ENCODE measurements around the gene ACOT2. TPM values are rescaled to one million over a fixed set of nuclear protein-coding genes. Genes with fewer than 3 reads are reported as not detected.
"Not testable (repeated sequence)": the region's sequence is repeated elsewhere in the genome, so short reads cannot be mapped to it uniquely, and the experiment has no call there.

ACOT2 gene
- polyA plus RNA-seq, 2 of the 4 experiments (the other 2 are of a cell fraction), result 61.6 to 64.8 TPM

DNA sequence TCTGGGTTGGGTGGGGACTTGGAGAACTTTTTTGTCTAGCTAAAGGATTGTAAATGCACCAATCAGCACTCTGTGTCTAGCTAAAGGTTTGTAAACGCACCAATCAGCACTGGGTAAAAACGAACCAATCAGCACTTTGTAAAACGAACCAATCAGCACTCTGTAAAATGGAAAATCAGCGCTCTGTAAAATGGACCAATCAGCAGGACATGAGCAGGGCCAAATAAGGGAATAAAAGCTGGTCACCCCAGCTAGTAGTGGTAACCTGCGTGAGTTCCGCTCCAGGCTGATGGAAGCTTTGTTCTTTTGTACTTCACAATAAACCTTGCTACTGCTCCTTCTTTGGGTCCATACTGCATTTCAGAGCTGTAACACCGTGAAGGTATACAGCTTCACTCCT is 1.7 kb upstream of the ACOT2 start:
- H3K4me2 ChIP-seq, result peak overlapping the region; percentile 90
- H3K27ac ChIP-seq, result peak overlapping the region in 1 of 2 experiments; percentile 98; a peak in 1 of 6 replicates
- 0 out of 3 replicates have a peak, but pooled peaks cover 2% of the 10 kb centered on the region for H3K9me3 ChIP-seq
- FAIRE-seq, result no peak
- POLR2A ChIA-PET, result no interaction called here
- no peak overlapping the region for H3K4me3 ChIP-seq
- no peak for ATAC-seq
- H3K4me1 ChIP-seq, result peaks cover 21% of the 10 kb centered on the region
- CTCF ChIA-PET, result interaction anchor here (0.8 to 3.1 kb wide), 6 partner anchors 10 to 66 kb away, joined by 3 to 14 read pairs (median 4); partner anchors contain the start of gene ACOT1
- 97% methylated on average over 7 of the region's 7 CpGs for WGBS (ENCODE audit: missing lambda C conversion rate)
- no peak for DNase-seq (ENCODE audit: low read depth in 1 of 2, low spot score in 1 of 2)
- no peak for TF ChIP-seq KDM5A (IDR thresholded peaks at IDR 0.05)
- TF ChIP-seq MAFK (IDR thresholded peaks at IDR 0.05; ENCODE audit: partially characterized antibody), result peak; percentile 68

DNA sequence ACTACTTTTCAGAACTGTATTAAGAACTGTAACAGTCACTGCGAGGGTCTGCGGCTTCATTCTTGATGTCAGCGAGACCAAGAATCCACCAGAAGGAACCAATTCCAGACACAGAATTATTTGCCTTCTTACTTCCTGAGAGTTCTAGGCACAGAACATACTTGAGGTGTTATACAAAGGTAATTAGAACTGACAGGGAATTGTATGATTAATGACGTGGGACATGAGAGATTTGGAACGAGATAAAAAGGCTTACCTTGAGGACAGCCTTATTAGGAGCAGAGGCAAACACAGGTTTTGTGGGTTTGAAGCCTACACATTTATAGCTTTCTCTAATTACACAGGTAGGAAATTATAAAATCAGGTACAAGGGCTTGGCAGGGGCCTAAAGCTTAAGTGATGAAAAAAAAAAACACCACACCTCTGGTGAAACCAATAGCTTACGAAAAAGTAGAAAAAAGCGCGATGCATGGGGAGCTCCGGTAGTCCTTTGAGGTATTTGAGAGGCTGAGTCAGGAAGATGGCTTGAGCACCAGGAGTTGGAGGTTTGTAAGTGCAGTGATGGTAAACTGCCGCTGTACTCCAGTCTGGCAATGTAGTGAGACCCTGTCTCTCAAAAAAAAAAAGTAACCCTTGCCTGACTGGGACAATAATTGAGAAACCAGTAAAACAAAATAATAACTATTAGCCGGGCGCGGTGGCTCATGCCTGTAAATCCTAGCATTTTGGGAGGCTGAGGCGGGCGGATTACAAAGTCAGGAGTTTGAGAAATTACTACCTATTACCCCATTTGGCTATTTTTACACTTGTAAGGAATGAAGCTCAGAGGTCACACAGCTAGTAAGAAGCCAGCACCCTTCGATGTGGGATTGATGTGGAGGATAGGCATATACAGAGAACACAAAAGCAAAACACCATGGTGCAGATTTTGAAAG is 795 bp upstream of the ACOT2 start:
- Histone ChIP-seq H3K4me1 (peaks cover 21% of the 10 kb centered on the region), H3K4me2 (peak overlapping the region; percentile 90), H3K27ac (peak overlapping the region; percentile 94 to 98), H3K4me3 (peak overlapping the region; percentile 55), H3K9me3 (no peaks in the 10 kb centered on the region)
- 83% methylated on average over 16 of the region's 16 CpGs for WGBS (ENCODE audit: missing lambda C conversion rate)
- ChIA-PET POLR2A (interaction anchor here (0.6 to 2.9 kb wide), 16 partner anchors 13 to 513 kb away, joined by 3 to 22 read pairs (median 5); partner anchors contain the start of genes ACOT1, ACOT4, ACOT6 and DNAL1), CTCF (interaction anchor here (0.6 to 3.1 kb wide), 11 partner anchors 10 to 386 kb away, joined by 3 to 22 read pairs (median 4); partner anchors contain the start of gene ACOT1)
- FAIRE-seq, result no peak
- no peak for TF ChIP-seq MAX (IDR thresholded peaks at IDR 0.05)
- no peak for TF ChIP-seq KDM1A (IDR thresholded peaks at IDR 0.05; ENCODE audit: low read depth)
- no peak for DNase-seq (ENCODE audit: low read depth in 1 of 2, low spot score in 1 of 2)
- peak in 1 of 2 experiments; percentile 4; a peak in 3 of 6 replicates for ATAC-seq

DNA sequence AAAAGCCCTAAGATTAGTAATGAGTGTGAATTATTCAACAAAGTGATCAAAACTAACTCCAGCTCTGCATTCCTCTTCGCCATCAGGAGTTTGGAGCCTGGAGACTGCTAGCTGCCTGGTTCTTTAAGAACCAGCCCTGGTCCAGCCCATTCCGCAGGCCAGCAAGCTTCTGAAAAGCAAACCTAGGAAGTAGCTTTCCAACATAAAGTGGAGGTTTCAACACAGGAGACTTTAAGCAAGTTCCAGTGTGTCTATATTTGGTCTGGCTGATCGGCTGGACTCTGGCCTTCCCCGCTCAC is 178 bp upstream of the ACOT2 start:
- FAIRE-seq; DNase-seq (ENCODE audit: low read depth in 1 of 2, low spot score in 1 of 2); ATAC-seq; H3K9me3 ChIP-seq: not testable (repeated sequence)
- Histone ChIP-seq H3K4me1 (peaks cover 21% of the 10 kb centered on the region), H3K27ac (peak overlapping the region; percentile 94 to 98), H3K4me3 (peak overlapping the region; percentile 55), H3K4me2 (peak overlapping the region; percentile 90)
- CTCF ChIA-PET, result interaction anchor here (0.6 to 3.1 kb wide), 9 partner anchors 10 to 386 kb away, joined by 3 to 22 read pairs (median 4); partner anchors contain the start of gene ACOT1
- 6% methylated on average over 4 of the region's 4 CpGs for WGBS (ENCODE audit: missing lambda C conversion rate)
- POLR2A ChIA-PET, result interaction anchor here (0.6 to 2.9 kb wide), 16 partner anchors 12 to 513 kb away, joined by 3 to 22 read pairs (median 5); partner anchors contain the start of genes ACOT1, ACOT4, ACOT6 and DNAL1

DNA sequence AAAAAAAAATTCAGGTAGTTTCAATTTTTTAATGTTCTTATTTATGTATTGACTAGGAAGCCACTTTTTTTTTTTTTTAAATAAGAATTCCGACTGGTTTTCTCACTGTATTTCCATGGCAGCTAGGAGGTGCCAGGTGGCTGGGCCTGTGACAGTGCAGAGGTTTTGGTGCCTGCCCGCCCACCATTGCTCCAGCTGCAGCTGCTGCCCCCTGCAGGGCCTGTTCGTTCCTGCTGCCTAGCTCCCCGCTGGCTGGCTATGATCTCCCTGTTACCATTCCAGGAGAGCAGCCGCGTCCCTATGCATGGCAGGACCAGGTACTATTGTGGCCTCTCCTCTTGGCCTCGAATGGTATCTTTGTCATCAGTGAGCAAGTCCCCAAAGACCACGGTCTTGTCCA is 1.9 kb downstream of the ACOT2 start:
- peak overlapping the region in 1 of 2 experiments; percentile 98; a peak in 2 of 6 replicates for H3K27ac ChIP-seq
- CTCF ChIA-PET, result interaction anchor here (0.6 to 2.9 kb wide), 15 partner anchors 9 to 432 kb away, joined by 3 to 22 read pairs (median 4); partner anchors contain the start of gene ACOT4
- H3K9me3 ChIP-seq, FAIRE-seq: not testable (repeated sequence)
- peak; percentile 31 to 41; a peak in 4 of 5 replicates for TF ChIP-seq RAD21 (conservative IDR thresholded peaks at IDR 0.05 in 1 of 2, IDR thresholded peaks at IDR 0.05 in 1 of 2)
- peak; percentile 57 for TF ChIP-seq CTCF (IDR thresholded peaks at IDR 0.05)
- TF ChIP-seq SMC3 (IDR thresholded peaks at IDR 0.05), result peak; percentile 34; the same call in 1 of the 3 replicates
- peak; percentile 78 to 83 for ATAC-seq
- peak overlapping the region; percentile 90 for H3K4me2 ChIP-seq
- peak overlapping the region; percentile 55; the same call in 2 of the 3 replicates for H3K4me3 ChIP-seq
- POLR2A ChIA-PET, result interaction anchor here (0.6 to 2.9 kb wide), 8 partner anchors 21 to 397 kb away, joined by 3 to 22 read pairs (median 4); partner anchors contain the start of genes ACOT1, ACOT4 and RIOX1
- WGBS (ENCODE audit: missing lambda C conversion rate), result 21% methylated on average over 8 of the region's 8 CpGs
- DNase-seq (ENCODE audit: low read depth in 1 of 2, low spot score in 1 of 2), result peak; percentile 50 to 64
- peaks cover 23% of the 10 kb centered on the region for H3K4me1 ChIP-seq

DNA sequence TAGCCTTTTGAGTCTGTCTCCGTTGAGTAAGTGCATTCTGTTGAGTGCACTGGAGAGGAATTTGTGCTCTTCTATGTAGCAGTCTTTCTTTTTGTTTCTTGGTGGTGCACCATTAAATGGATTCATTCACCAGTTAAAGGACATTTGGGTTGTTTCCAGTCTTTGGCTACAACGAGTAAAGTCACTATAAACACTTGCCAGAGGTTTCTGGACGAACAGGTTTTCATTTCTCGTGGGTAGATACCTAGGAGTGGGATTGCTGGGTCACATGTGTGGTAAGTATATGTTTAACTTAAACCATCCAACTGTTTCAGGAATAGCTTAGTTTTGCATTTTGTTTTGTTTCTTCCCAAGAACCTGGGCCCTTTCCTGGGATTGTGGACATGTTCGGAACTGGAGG is 4.0 kb downstream of the ACOT2 start:
- DNase-seq (ENCODE audit: low read depth in 1 of 2, low spot score in 1 of 2); H3K9me3 ChIP-seq; H3K4me2 ChIP-seq; ATAC-seq; H3K27ac ChIP-seq; H3K4me3 ChIP-seq; CTCF ChIA-PET; FAIRE-seq; POLR2A ChIA-PET: not testable (repeated sequence)
- WGBS (ENCODE audit: missing lambda C conversion rate), result 91% methylated on average over 5 of the region's 5 CpGs
- H3K4me1 ChIP-seq, result peaks cover 33% of the 10 kb centered on the region

GRCh38 chr14:73573740-73574139 is 4.7 kb downstream of the ACOT2 start:
- H3K27ac ChIP-seq; H3K4me3 ChIP-seq; H3K9me3 ChIP-seq; H3K4me2 ChIP-seq; POLR2A ChIA-PET; DNase-seq (ENCODE audit: low read depth in 1 of 2, low spot score in 1 of 2); CTCF ChIA-PET; ATAC-seq; FAIRE-seq: not testable (repeated sequence)
- 97% methylated on average over 4 of the region's 4 CpGs for WGBS (ENCODE audit: missing lambda C conversion rate)
- peaks cover 26% of the 10 kb centered on the region for H3K4me1 ChIP-seq

DNA sequence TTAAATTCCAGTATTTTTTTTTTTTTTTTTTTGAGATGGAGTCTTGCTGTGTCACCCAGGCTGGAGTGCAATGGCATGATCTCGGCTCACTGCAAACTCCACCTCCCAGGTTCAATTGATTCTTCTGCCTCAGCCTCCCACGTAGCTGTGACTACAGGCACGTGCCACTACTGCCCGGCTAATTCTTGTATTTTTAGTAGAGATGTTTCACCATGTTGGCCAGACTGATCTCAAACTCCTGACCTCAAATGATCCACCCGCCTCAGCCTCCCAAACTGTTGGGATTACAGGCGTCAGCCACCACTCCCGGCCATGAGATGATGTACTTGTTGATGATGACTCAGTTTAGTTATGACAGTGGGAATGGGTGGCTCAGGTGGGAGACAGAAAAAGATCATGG is 5.2 kb downstream of the ACOT2 start:
- peaks cover 26% of the 10 kb centered on the region for H3K4me1 ChIP-seq
- H3K9me3 ChIP-seq; H3K4me3 ChIP-seq; POLR2A ChIA-PET; H3K27ac ChIP-seq; H3K4me2 ChIP-seq; DNase-seq (ENCODE audit: low read depth in 1 of 2, low spot score in 1 of 2); FAIRE-seq; ATAC-seq; CTCF ChIA-PET: not testable (repeated sequence)
- 92% methylated on average over 7 of the region's 7 CpGs for WGBS (ENCODE audit: missing lambda C conversion rate)

All from A549 (cell line).